GM18870 (cell line): ENCODE measurements around the gene TPP1.

Experiments
- ATAC-seq: cut with Tn5 transposase; IDR thresholded peaks from one replicate; pipeline ENCODE4 v1.9.1; 2021; ENCODE audit warnings: moderate library complexity; ENCODE audit not compliant: unreplicated experiment

Gene TPP1

DNA sequence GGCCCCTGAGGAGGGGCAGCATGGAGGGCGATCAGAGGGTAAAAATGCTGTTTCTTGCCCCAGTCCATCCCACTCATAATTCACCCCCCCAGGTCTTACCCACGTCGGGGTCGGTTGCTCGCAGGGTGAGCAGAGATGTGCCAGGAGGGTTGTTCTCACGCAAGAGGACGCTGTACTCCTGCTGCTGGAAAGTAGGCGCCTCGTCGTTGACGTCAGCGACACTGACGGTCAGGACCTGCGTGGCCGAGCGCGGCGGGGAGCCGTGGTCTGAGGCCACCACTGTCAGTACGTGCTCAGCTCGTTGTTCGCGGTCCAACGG lies 10.3 kb upstream of the TPP1 start:
- ATAC-seq = no peak

DNA sequence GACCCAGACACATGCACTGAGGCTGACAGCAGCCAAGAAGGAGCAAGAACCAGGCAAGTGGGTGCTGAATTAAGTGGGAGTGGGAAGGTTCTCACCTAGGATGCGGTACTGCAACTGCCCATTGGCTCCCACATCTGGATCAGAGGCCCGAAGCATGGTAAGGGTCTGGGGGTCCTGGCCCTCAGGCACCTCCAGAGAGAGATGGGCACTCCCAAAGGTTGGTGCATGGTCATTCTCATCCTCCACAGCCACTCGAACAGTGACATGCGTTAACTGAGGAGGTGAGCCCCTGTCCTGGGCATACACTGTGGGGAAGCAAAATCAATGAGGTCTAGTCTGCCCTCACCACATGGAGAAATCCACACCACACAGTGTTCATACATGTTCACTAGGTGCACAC lies 9.3 kb upstream of the TPP1 start:
- ATAC-seq = no peak

DNA sequence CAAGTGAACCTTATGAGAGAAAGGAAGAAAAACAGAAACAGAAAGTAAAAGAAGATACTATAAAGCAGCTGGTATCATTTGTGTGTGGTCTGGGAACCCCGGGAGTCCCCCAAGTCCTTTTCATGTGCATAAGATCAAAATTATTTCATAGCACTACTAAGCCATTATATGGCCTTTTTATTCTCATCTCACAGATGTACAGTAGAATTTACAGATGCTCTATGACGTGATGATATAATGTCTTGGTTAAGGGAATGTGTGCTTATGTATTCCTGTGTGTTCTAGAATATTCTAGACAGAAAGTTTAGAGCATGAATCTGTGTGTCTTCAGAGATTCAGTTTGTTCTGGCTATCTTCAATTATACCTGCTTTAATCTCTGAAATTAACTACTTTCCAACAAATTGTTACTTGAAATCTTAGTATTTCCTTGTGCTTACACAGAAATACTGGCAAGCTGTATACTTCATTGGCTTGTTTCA lies 8.6 kb upstream of the TPP1 start:
- peak; percentile 86 for ATAC-seq

DNA sequence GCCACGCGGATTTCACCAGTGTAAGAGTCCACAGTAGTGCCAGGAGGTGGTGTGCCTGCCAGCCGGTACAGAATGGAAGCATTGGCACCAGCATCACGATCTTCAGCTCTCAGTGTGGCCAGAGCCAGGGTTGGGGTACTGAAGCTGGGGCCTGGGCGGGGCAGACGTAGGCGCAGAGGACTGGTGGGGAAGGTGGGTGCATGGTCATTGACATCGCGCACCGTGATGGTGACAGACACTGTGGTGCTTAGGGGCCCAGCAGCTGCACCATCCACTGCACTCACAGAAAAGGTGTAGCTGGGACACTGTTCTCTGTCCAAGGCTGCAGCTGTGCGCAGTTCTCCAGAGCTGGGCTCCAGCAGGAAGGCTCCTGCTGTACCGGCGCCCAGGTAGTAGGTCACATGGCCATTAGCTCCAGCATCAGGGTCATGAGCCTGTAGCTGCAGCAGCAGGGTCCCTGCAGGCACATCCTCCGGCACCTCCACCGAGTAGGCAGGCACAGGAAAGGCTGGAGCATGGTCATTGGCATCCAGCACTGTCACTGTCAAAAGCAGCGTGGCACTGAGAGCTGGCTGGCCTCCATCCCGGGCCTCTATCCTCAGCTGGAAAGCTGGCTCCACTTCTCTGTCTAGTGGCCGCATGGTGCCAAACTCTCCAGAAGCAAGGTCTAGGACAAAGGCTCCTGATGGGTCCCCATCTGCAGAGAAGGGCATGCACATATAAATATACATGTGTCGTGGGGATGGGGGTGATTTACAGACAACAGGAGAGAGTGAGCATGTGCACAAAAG lies 7.9 kb upstream of the TPP1 start:
- ATAC-seq = no peak

DNA sequence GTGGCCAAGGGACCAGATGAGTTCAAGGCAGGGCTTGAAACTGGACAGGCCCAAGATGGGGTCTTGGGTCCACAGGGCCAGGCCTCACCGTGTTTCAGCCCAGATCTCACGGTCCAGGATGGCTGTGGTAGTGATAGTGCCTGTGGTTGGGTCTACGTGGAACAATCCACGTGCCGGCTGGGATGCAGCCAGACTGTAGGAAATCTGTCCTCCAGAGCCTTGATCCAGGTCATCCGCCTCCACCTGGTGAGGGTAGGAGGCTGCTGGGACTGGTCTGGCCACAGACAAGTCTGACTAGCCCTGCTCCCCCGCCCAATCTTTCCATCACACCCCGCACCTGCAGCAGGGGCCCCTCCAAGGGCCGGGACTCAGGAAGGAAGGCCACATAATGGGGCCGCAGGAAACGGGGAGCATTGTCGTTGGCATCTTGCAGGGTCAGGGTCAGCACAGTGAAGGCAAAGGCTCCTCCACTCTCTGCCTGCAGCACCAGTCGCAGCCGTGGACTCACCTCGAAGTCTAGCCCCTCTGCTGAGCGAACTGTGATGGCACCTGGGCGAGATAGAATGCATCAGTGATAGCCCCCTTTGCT lies 6.7 kb upstream of the TPP1 start:
- ATAC-seq = no peak

DNA sequence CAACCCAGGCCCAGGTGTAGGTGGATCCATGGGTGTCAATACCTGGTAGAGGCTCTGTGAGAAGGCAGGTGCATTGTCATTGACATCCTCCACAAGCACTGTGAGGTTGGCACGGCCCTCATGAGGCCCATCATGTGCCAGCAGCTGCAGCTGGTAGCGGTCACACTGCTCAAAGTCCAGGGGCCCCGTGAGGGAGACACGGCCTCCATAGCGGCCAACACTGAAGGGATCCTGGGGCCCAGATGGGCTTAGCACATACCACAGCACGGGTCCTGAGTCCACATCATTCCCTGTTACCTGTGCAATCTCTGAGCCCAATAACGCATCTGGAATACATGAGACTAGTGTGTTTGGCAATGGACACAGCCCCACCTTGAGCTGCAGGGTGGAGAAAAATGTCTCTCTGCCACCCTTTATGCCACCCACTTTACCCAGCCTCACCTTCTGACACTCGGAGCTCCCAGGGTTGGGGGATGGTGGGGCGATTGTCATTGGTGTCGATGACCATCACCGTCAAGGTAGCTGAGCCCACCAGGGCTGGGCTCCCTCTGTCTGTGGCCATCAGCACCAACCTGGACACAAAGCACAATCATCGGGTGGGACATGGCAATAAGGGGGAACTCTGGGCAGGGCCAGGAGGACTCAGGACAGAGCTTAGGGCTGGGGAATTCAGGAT lies 6.1 kb upstream of the TPP1 start:
- no peak for ATAC-seq

DNA sequence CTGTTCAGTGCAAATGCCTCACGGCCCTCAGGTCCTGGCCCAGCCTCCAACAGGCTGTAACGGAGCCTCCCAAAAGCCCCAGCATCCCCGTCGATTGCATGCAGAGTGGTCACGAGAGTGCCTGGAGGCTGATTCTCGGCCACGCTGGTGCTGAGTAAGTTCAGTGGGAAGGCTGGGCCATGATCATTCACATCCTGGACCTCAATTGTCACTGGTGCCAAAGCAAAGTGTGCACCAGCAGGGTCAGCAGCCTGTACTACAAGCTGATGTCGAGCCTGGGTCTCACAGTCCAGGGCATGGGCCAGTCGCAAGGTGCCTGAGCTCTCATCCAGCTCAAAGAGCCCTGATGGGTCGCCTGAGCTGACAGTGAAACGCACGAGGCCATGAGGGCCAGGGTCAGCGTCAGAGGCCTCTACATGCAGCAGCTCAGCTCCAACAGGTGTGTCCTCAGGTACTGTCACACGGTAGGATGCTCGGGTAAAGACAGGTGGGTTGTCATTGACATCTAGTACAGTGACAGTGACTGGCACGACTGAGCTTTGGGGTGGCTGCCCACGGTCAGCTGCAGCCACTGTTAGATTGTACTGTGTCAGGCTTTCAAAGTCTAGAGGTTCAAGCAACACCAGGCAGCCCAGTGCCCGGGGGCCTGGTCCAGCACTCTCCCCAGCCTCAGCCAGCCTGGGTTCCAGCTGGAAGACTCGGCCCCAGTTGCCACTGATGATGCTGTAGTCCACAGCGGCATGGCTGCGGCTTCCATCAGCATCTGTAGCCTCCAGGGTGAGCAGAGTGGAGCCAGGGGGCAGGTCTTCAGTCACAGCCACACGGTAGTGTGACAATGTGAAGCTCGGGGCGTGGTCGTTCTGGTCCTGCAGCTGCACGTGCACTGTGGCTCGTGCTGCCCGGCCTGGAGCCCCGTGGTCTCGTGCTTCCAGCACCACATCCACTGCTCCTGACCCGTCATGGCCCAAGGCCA lies 4.5 kb upstream of the TPP1 start:
- no peak for ATAC-seq

DNA sequence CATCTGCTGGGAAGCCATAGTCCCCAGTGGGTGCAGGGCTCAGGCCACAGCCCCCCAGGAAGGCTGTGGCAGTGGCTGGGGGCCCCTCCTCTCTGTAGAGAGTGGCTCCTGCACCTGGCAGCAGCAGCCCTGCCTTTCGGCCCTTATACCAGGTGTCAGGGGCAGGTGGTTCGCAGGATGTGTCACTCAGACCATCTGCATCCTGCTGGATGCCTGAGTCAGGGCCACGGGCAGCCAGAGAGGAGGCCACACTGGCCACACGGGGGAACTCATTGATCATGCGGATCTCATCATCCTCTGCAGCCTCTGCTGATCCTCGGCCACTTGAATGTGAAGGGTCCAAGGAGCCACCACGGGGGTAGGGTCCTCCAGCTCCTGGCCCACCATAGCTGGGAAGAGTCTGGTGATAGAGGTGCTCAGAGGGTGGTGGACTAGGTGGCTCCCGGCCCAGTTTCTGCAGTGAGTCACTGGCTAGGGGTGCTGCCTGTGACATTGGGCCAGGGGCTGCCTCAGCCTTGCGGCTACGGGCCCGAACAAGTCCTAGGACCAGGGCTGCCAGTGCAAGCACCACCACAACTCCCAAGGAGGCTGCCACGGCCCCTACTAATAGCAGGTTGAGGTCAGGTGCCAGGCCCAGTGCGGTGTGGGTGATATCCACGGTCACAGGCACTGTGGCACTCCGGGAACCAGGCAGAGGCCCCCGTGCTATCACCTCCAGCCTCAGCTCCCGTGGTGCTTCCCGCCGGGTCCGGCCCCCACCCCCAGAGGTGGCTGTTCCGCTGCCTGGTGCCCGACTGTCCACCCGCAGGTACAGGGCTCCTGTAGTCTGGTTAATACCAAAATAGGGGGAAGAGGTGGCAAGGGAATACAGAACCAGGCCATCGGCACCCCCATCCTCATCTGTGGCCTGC lies 3.3 kb upstream of the TPP1 start:
- no peak for ATAC-seq

DNA sequence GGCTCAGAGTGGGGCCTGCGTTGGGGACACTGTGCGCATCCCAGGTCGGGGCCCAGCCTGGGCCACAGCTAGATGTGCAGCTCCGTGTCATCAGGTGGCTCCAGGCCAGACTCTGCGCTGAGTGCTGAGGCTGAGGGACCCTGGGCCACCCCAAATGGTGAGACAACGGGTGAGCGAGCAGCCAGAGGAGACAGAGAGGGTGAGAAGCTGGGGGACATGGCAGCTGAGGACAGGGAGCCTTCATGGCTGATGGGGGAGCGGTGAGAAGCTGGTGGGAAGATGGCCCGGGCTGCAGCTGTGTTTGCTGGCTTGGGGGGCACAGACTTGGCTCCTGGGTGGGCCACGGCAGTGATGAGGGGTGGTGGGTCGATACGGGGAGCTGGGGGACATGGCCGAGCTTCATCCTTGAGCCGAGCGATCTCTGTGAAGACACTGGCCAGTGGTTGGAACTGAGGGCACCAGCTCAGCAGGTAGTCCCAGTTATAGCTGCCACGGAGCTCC lies 2.5 kb upstream of the TPP1 start:
- no peak for ATAC-seq

DNA sequence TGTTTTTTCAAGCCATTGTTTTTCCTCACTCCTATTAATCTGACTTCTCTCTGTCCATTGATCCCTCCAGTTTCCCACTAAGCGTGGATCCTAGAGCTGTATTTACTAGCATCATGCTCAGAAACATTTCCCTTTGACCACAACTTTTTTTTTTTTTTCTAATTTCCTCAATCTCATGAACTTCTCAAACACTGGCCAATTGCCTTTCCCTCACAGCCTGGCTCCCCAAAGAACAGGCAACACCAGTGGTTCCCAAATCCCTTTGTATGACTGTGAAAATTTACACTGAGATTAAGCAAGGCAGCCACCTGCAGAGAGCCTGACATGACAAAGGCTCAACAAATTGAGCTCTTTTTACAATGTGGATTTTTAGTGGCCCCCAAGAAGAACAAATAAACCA lies 1.4 kb upstream of the TPP1 start:
- no peak for ATAC-seq

DNA sequence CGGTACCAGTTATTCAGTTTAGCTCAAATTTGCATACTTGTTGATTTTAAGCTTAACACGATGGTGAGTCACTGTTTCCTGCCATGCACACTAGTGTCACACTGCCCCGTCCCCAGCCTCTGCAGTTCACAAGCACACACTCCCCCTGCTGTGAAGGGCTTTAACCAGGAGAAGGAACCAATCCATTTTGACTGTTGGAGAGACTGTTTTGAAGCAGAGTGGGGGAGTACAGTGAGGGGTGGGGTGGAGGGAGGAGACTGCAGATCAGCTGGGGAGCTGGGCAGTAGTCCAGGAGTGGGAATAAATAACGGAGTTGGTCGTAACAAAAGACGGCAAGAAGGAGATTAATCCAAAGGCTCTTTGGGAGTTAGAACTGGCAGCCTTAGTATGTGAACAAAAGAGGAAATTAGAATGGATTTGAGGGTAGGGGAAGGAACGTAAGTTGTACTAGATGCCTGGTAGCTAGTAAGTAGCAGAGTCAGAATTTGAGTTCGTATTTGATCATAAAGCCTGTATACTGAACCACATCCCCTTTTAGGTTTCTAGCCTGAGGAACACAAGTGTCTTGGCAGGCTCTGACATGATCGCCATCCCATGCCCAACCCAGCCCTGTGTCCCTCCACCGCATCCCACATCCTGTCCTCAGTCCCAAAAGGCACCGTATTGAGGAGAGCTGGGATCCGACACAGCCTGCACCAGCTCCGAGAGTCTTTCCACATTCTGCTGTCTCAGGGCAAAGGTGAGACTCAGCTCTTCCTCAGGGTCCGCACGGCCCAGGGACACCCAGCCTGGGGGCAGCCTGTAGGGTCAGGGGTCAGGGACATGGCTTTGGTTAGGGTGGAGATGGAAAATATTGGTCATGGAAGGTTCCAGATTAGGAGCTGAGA lies 862 bp downstream of the TPP1 start:
- no peak for ATAC-seq

DNA sequence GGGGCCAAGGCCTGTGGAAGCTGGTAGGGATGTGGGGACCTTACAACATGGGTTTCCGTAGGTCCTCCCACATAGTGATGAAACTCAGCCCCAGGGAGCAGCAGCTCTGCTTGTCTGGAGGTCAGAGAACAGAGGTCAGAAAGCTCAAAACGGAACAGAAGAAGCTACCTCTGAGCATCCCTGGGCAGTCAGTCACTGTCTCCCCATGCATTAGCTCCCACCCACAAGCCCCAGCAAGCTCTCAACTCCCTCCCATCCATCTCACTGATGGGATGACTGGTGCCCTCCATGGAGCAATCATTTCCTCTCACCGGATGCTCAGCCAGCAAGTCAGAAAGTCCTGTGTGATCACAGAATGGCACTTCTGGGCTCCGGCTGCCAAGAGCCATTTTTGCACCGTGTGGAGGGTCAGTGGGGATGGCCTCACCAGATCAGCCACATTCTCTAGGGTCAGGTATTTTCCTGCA lies 1.9 kb downstream of the TPP1 start:
- ATAC-seq = no peak

DNA sequence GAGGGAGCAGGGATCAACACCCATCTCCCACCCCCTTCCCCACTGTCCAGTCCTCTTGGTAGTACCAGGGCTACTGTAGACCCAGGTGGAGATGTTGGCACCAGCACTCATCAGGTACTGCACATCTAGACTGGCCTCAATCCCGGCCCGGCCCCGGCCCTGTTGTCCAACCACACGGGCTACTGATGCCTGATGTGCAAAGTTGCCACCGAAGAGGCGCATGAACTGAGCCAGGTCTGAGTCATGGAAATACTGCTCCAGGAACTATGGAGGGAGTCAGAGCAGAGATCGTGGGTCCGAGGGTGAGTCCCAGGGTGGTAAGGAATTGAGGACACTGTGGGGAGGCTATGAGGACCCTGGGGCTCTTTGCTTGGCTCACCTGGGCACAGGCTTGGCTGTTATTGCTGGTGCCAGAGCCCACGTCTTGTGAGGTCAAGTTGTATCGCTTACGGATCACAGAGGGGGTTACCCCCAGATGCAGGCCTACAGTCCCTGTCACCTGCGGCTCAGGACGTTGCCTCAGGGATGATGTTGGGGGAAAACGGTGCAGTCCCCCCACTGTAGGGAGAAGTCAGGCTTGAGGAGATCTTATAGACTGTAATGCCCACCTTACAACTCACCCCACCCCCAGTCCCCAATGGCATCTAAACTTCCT lies 2.5 kb downstream of the TPP1 start:
- no peak for ATAC-seq

DNA sequence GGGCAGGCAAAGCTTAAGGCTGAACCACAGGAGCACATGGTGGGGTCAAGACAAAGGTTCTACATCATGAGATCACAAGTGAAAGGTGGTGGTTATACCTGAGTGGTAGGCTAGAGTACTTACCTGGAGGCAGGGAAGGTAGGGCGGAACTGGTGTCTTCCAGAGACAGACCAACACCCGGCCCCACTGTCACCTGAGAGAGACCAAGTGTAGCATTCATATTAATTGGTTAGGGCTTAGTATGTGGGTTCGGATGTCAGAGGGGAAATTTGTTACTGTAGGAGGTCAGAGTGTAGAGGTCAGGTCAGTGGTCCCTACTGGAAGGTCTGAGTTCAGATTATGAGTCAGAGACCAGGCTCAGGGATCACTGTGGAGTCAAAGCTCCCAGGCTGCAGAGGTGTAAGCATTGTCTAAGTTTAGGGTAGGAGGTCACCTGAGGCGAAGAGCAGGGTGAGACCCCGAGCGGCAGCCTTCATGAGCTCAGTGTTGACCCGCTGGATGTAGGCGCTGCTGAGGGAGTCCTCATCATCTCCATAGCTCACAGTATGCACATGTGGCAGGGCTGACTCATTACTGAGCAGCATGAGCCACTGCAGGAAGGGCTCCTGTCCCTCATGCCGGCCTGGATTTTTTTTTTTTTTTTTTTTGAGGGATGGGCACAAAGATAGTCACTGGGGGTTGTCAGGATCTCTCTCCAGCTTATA lies 3.2 kb downstream of the TPP1 start:
- no peak for ATAC-seq

DNA sequence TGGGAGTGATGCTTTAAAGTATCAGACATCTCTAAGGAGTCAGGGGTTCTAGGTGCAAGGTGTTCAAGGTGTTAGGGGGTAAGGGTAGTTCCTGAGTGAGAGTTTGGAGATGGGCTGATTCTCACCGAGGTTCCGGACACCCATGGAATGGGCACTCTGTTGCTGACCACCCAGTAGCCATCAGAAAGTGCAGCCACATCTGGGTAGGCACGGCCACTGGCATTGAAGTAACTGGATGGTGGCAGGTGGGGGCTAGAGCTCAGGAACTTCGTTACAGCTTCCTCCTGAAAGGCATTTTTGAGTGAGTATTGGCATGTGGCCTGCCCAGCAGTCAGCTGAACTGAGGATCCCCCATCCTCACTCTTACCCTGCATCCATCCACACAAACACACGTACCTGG lies 4.2 kb downstream of the TPP1 start:
- no peak for ATAC-seq

DNA sequence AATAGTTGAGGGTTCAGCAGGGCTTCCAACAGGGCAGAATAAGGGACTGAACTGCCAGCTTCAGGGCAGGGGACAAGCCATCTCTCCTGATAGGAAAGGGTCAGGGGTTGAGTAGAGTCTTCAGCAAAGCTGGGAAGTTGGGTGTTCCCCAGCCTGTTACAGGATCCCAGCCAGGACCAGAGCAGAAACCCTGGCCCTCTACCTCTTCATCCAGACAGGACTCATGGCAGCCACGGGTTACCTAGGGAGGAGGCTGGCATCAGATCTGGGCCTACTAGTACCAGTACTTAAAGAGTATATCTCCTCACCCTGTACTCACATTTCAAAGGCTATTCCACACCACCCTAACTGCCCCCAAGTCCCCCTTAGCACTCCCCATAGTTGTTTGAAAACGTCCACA lies 4.8 kb downstream of the TPP1 start:
- no peak for ATAC-seq

DNA sequence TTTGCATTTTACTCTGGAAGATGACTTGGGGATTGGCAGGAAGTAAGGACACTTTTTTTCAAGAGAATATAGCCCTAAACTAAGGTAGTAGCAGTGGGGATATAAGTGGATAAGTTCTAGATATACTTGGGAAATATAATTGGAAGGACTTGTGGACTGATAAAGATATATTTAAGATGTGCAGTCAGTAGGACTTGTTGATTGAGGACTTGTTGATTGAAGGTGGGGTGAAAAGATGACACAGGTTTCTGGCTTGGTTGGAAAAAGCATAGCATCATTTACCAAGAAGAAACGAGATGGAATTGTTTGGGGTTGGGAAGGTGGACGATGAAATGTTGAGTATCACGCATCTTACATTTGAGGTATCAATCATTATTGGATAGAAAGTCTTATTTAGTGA lies 5.7 kb downstream of the TPP1 start:
- no peak for ATAC-seq
